Heart right ventricle (tissue), 16 donors: Measurements from ENCODE around the gene ME1. TPM values are rescaled to one million over a fixed set of nuclear protein-coding genes. Genes with fewer than 3 reads are reported as not detected.

ENCODE experiments used
- ATAC-seq, 8 donors: fragments of 200-7000 bp; cut with Tn5 transposase; one replicate each; pipeline ENCODE4 v1.9.1; 2020; ENCODE audit warnings: mild to moderate bottlenecking in 8 of 8, moderate library complexity in 8 of 8, moderate number of reproducible peaks in 1 of 8
- DNase-seq, 2 donors: peaks; one replicate each; pipeline ENCODE4 v3.0.0-alpha.2; 2020
- H3K27ac ChIP-seq, 10 donors: fragments of 200-600 bp; sonication (generic) in 2 of 10; one replicate each; pipeline versions ENCODE4 v1.5.0 to v1.8.0; 2020 to 2022; ENCODE audit warnings: mild to moderate bottlenecking in 3 of 10
- H3K27me3 ChIP-seq, 7 donors: fragments of 200-600 bp; one replicate each; pipeline ENCODE4 v1.8.0; 2021 to 2022; ENCODE audit warnings: mild to moderate bottlenecking in 2 of 7
- H3K36me3 ChIP-seq, 9 donors: fragments of 200-600 bp; sonication (generic) in 1 of 9; one replicate each; pipeline versions ENCODE4 v1.5.0 to v1.8.0; 2020 to 2022; ENCODE audit warnings: mild to moderate bottlenecking in 2 of 9
- H3K4me1 ChIP-seq, 9 donors: fragments of 200-600 bp; sonication (generic) in 1 of 9; one replicate each; pipeline versions ENCODE4 v1.5.0 to v1.8.0; 2020 to 2022; ENCODE audit warnings: mild to moderate bottlenecking in 4 of 9
- H3K4me3 ChIP-seq, 10 donors: fragments of 200-600 bp; sonication (generic) in 2 of 10; one replicate each; pipeline versions ENCODE4 v1.5.0 to v1.8.0; 2020 to 2022; ENCODE audit warnings: mild to moderate bottlenecking in 7 of 10, moderate library complexity in 2 of 10
- H3K9me3 ChIP-seq, 11 donors: fragments of 200-600 bp in 10 of 11; sonication (generic) in 2 of 11; one replicate each; pipeline versions ENCODE4 v1.5.0 to v1.8.0; 2013 to 2022; ENCODE audit warnings: mild to moderate bottlenecking in 2 of 11, control low read depth in 1 of 11, moderate library complexity in 1 of 11
- WGBS, 2 donors: extraction: QIAGEN DNeasy Blood & Tissue Kit; methylation state at CpG; one replicate each; pipeline ENCODE4 v1.1.7; 2013; ENCODE audit warnings: inconsistent platforms in 1 of 2; 5-methylcytosine and 5-hydroxymethylcytosine counted together
- intact Hi-C, 10 donors: fragments of 100-400 bp; cut with DNase I; formaldehyde crosslinking; loops; one replicate each; pipeline versions ENCODE4 v1.11.1 to v1.14.2; 2022
- polyA plus RNA-seq, 2 donors: library from polyadenylated mRNA; stranded (reverse); fragments of 200-250 nt; gene quantifications; one replicate each; pipeline ENCODE4 v1.2.3, GENCODE V29; 2013
- total RNA-seq, 10 donors: library from RNA; stranded (reverse); fragmentation: NEBNext Ultra II Directional in 3 of 10; extraction: Animal tissue kit (Norgen Biotek cat#: 25700) in 3 of 10; gene quantifications; one replicate each; pipeline versions ENCODE4 v1.2.1 to v1.2.4, GENCODE V29; 2021 to 2023
- TF ChIP-seq, protein P1 (sequence below), 9 donors: fragments of 200-600 bp; sonication (generic) in 2 of 9; IDR thresholded peaks; one replicate each; pipeline versions ENCODE4 v1.5.0 to v1.8.0; 2021 to 2022; ENCODE audit warnings: antibody characterized with exemption in 9 of 9, mild to moderate bottlenecking in 5 of 9, moderate library complexity in 1 of 9
- donor health status: Arrhythmogenic right ventricular cardiomyopathy.
- donor health status: ischemic (EF 13 %, LVEDD 7.1; RV severe dilation, severe dysfunction).
- donor health status: healthy with polysubstance abuse.
- donor health status: DM: no; HTN: yes; CAD: no.
- donor health status: DM: no; HTN: no; CAD: no.
- donor health status: ischemic (EF 25% LVEDD 6.9; RV normal size, moderate dysfunction).
- donor health status: ischemic (EF 25% LVEDD 5.7; RV mildly dilated, moderate dysfunction).
- donor health status: healthy.
- donor health status: DM: yes; HTN: yes; CAD: no.
- donor health status: Ischemic cardiomyopathy.
- donor health status: ischemic (EF 35%, LVEDD 5.7; RV mildly dilated, moderate dysfunction).
- donor health status: nonischemic (EF 11% LVEDD 7.7; RV severe dilation, severe dysfunction).
- donor health status: DM: yes; HTN: yes; CAD: no.
- donor health status: PGD.
- donor health status: ischemic (EF 29% LVEDD 5.4; RV normal size, mild dysfunction).
- donor health status: nonischemic (EF 23%, LVEDD 6.1; RV moderate dilation, normal function).

Gene ME1
- total and polyA plus RNA-seq, 12 donors, result 4.1 to 26.6 (median 17.2) TPM

- no peak overlapping the region for H3K4me3 ChIP-seq
- H3K9me3 ChIP-seq, result no peaks in the 10 kb centered on the region
- H3K27me3 ChIP-seq, result no peaks in the 10 kb centered on the region
- ATAC-seq (no peak), DNase-seq (no peak)
- H3K36me3 ChIP-seq, result peaks cover 0 to 54% (median 21%) of the 10 kb centered on the region in 9 donors
- 96 to 98% methylated on average over 6 of the region's 6 CpGs for WGBS, 2 donors
- intact Hi-C loops, result loop anchor here in 6 of 10 donors (5.0 to 10.0 kb wide), 4 partner anchors 123 to 946 kb away; partner anchors contain the start of genes DOP1A (in 4 of the 6), IBTK (in 4 of the 6) and UBE3D (in 4 of the 6)
- no peak overlapping the region for H3K27ac ChIP-seq
- TF ChIP-seq, protein P1, sequence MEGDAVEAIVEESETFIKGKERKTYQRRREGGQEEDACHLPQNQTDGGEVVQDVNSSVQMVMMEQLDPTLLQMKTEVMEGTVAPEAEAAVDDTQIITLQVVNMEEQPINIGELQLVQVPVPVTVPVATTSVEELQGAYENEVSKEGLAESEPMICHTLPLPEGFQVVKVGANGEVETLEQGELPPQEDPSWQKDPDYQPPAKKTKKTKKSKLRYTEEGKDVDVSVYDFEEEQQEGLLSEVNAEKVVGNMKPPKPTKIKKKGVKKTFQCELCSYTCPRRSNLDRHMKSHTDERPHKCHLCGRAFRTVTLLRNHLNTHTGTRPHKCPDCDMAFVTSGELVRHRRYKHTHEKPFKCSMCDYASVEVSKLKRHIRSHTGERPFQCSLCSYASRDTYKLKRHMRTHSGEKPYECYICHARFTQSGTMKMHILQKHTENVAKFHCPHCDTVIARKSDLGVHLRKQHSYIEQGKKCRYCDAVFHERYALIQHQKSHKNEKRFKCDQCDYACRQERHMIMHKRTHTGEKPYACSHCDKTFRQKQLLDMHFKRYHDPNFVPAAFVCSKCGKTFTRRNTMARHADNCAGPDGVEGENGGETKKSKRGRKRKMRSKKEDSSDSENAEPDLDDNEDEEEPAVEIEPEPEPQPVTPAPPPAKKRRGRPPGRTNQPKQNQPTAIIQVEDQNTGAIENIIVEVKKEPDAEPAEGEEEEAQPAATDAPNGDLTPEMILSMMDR (IDR thresholded peaks at IDR 0.05), result no peak
- H3K4me1 ChIP-seq, result peaks cover 0 to 35% (median 22%) of the 10 kb centered on the region in 9 donors
Measured at GRCh38 chr6:83190626-83191025, 240.2 kb downstream of the ME1 start.

- intact Hi-C loops, result no loop called here
- peaks cover 0 to 71% (median 21%) of the 10 kb centered on the region in 9 donors for H3K36me3 ChIP-seq
- H3K9me3 ChIP-seq, result no peaks in the 10 kb centered on the region
- H3K4me1 ChIP-seq, result peaks cover 0 to 23% (median 11%) of the 10 kb centered on the region in 9 donors
- no peak overlapping the region for H3K27ac ChIP-seq
- ATAC-seq (no peak), DNase-seq (no peak)
- TF ChIP-seq, protein P1 (IDR thresholded peaks at IDR 0.05), result no peak
- no peaks in the 10 kb centered on the region for H3K27me3 ChIP-seq
- H3K4me3 ChIP-seq, result no peak overlapping the region
- 69 to 76% methylated on average over 3 of the region's 3 CpGs for WGBS, 2 donors
Measured at GRCh38 chr6:83188501-83188900, 242.3 kb downstream of the ME1 start.

GRCh38 chr6:83185096-83185495 is 245.8 kb downstream of the ME1 start:
- Histone ChIP-seq H3K27me3 (no peaks in the 10 kb centered on the region), H3K4me1 (peaks cover 0 to 21% (median 6%) of the 10 kb centered on the region in 9 donors), H3K36me3 (peaks cover 0 to 98% (median 46%) of the 10 kb centered on the region in 9 donors), H3K9me3 (no peaks in the 10 kb centered on the region), H3K27ac (no peak overlapping the region), H3K4me3 (no peak overlapping the region)
- 95 to 96% methylated on average over 2 of the region's 2 CpGs for WGBS, 2 donors
- no peak for ATAC-seq
- intact Hi-C loops, result no loop called here
- TF ChIP-seq, protein P1 (IDR thresholded peaks at IDR 0.05), result no peak
- DNase-seq, result no peak

DNA sequence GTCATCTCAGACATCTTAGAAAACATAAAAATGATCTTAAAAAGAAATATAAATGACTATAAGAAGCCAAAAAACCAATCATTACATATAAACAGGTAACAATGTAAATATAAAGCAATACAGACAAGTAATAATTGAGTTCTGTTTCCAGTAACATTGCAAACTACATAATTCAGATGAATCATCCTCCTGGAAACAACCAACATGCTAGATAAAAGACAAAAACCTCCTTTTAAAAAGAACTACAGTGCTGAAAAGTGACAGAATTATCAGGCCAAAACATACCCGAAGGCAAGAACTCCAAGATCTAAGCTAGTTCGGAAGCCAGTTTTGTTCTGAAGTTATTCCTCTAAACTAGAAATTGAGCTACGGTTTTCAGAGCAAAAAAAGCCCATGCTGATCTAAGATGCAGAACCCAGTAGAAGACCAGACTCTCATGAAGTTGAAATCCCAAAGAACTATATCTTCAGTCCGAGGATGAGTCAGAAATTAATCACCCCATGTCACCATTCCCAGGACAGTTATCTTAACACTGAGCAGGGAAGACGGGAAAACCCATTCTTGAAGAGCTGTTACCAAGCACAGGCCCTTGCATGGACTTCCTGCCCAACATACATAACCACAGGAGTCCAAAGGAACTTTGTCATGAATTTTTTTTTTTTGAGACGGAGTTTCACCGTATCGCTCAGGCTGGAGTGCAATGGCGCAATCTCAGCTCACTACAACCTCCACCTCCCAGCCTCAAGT is 247.6 kb downstream of the ME1 start:
- DNase-seq (no peak), ATAC-seq (peak in 7 of 8 donors; percentile 45 to 94 (median 75))
- Histone ChIP-seq H3K4me3 (no peak overlapping the region), H3K27ac (peak overlapping the region in 6 of 10 donors; percentile 15 to 51 (median 33)), H3K36me3 (peaks cover 0 to 97% (median 46%) of the 10 kb centered on the region in 9 donors), H3K4me1 (peaks cover 0 to 21% (median 6%) of the 10 kb centered on the region in 9 donors), H3K9me3 (no peaks in the 10 kb centered on the region), H3K27me3 (no peaks in the 10 kb centered on the region)
- TF ChIP-seq, protein P1 (IDR thresholded peaks at IDR 0.05), result no peak
- WGBS, 2 donors, result 59 to 65% methylated on average over 9 of the region's 9 CpGs
- intact Hi-C loops, result no loop called here
